Calu3 (cell line): Measurements from ENCODE around the gene MMP23B. TPM values are rescaled to one million over a fixed set of nuclear protein-coding genes. Genes with fewer than 3 reads are reported as not detected.

ENCODE experiments used
- BruUV-seq: library from RNA; stranded (reverse); fragments of 400-500 nt; replicated peaks from 2 replicates; lab custom pipeline; 2021; lab: Mats Ljungman, UMichigan
- CTCF ChIA-PET: fragments of 300-600 bp; sonication (Branson Sonifier 250); formaldehyde crosslinking; loops from one replicate; lab custom pipeline; 2022; ENCODE audit warnings: antibody characterized with exemption; lab: Charles Lee
- DNase-seq: peaks from one replicate; pipeline ENCODE4 v3.0.0; 2022
- H3K27ac Mint-ChIP-seq: one replicate; pipeline ENCODE4 v1.8.0; 2022; ENCODE audit warnings: mixed read lengths; ENCODE audit not compliant: unreplicated experiment
- H3K27me3 Mint-ChIP-seq: one replicate; pipeline ENCODE4 v1.8.0; 2022; ENCODE audit warnings: mixed read lengths; ENCODE audit not compliant: unreplicated experiment
- H3K36me3 Mint-ChIP-seq: one replicate; pipeline ENCODE4 v1.8.0; 2022; ENCODE audit warnings: mild to moderate bottlenecking, moderate library complexity, mixed read lengths; ENCODE audit not compliant: insufficient read depth, unreplicated experiment
- H3K4me1 Mint-ChIP-seq: one replicate; pipeline ENCODE4 v1.8.0; 2022; ENCODE audit warnings: mild to moderate bottlenecking, low read depth, mixed read lengths; ENCODE audit not compliant: unreplicated experiment
- H3K4me3 Mint-ChIP-seq: one replicate; pipeline ENCODE4 v1.8.0; 2022; ENCODE audit warnings: mild to moderate bottlenecking, low read depth, moderate library complexity, mixed read lengths; ENCODE audit not compliant: unreplicated experiment
- H3K9me3 Mint-ChIP-seq: one replicate; pipeline ENCODE4 v1.8.0; 2022; ENCODE audit warnings: low read depth, mixed read lengths; ENCODE audit not compliant: unreplicated experiment
- CTCF ChIP-seq: fragments of 200-600 bp; IDR thresholded peaks from one replicate; pipeline ENCODE4 v1.8.0; 2022; ENCODE audit warnings: antibody characterized with exemption; ENCODE audit not compliant: unreplicated experiment
- intact Hi-C: fragments of 100-400 bp; cut with micrococcal nuclease; formaldehyde crosslinking; loops from one replicate; pipeline ENCODE4 v1.10.0; 2022; ENCODE audit not compliant: unreplicated experiment
- total RNA-seq: library from RNA; stranded (reverse); gene quantifications from 2 replicates; pipeline ENCODE4 v1.2.3, GENCODE V29; 2022

Gene MMP23B
- total RNA-seq, 1 experiment from 2014 or later, result 1.9 TPM

GRCh38 chr1:1602304-1602967 is 29.5 kb upstream of the MMP23B start:
- Mint-ChIP-seq H3K4me3 (no peak overlapping the region), H3K4me1 (no peaks in the 10 kb centered on the region), H3K27me3 (peaks cover 17% of the 10 kb centered on the region), H3K36me3 (peaks cover 12% of the 10 kb centered on the region), H3K27ac (no peak overlapping the region), H3K9me3 (no peaks in the 10 kb centered on the region)
- intact Hi-C loops, result no loop called here
- no peak for TF ChIP-seq CTCF
- no TSS peak for BruUV-seq
- DNase-seq, result no peak
- CTCF ChIA-PET, result no interaction called here

GRCh38 chr1:1602968-1603506 is 28.9 kb upstream of the MMP23B start:
- Mint-ChIP-seq H3K4me1 (no peaks in the 10 kb centered on the region), H3K27ac (no peak overlapping the region), H3K9me3 (no peaks in the 10 kb centered on the region), H3K27me3 (peaks cover 17% of the 10 kb centered on the region), H3K4me3 (no peak overlapping the region), H3K36me3 (peaks cover 12% of the 10 kb centered on the region)
- no peak for DNase-seq
- TF ChIP-seq CTCF, result no peak
- CTCF ChIA-PET, result no interaction called here
- BruUV-seq, result no TSS peak
- intact Hi-C loops, result no loop called here

GRCh38 chr1:1603671-1604373 is 28.2 kb upstream of the MMP23B start:
- no peaks in the 10 kb centered on the region for H3K9me3 Mint-ChIP-seq
- no peaks in the 10 kb centered on the region for H3K4me1 Mint-ChIP-seq
- H3K27me3 Mint-ChIP-seq, result peaks cover 17% of the 10 kb centered on the region
- peaks cover 10% of the 10 kb centered on the region for H3K36me3 Mint-ChIP-seq
- no peak for TF ChIP-seq CTCF
- H3K4me3 Mint-ChIP-seq, result no peak overlapping the region
- CTCF ChIA-PET, result no interaction called here
- no peak overlapping the region for H3K27ac Mint-ChIP-seq
- intact Hi-C loops, result no loop called here
- no peak for DNase-seq
- BruUV-seq, result no TSS peak

GRCh38 chr1:1604374-1605033 is 27.5 kb upstream of the MMP23B start:
- intact Hi-C loops, result no loop called here
- Mint-ChIP-seq H3K27me3 (peaks cover 17% of the 10 kb centered on the region), H3K9me3 (no peaks in the 10 kb centered on the region), H3K4me3 (no peak overlapping the region), H3K36me3 (peaks cover 7% of the 10 kb centered on the region), H3K27ac (no peak overlapping the region), H3K4me1 (no peaks in the 10 kb centered on the region)
- CTCF ChIA-PET, result no interaction called here
- DNase-seq, result no peak
- BruUV-seq, result no TSS peak
- TF ChIP-seq CTCF, result no peak
